Lung (tissue), 12 donors: Measurements from ENCODE around the gene ANKFY1. TPM values are rescaled to one million over a fixed set of nuclear protein-coding genes. Genes with fewer than 3 reads are reported as not detected.

Source experiments
- ATAC-seq: fragments of 200-7000 bp; cut with Tn5 transposase; one replicate; pipeline ENCODE4 v1.9.1; 2020; ENCODE audit warnings: moderate number of reproducible peaks; ENCODE audit not compliant: insufficient read depth, low FRiP score
- DNase-seq, 3 donors: peaks; one replicate each; pipeline ENCODE4 v3.0.0-alpha.2; 2013 to 2017
- H3K27ac ChIP-seq, 2 donors: one replicate each; pipeline ENCODE4 v1.5.1; 2013; ENCODE audit warnings: mild to moderate bottlenecking in 2 of 2, moderate library complexity in 2 of 2, control low read depth in 1 of 2, inconsistent platforms in 1 of 2, low read depth in 1 of 2, low read length in 1 of 2
- H3K27me3 ChIP-seq, 3 donors: one replicate each; pipeline ENCODE4 v1.5.1; 2013; ENCODE audit warnings: low read length in 2 of 3; ENCODE audit not compliant: control insufficient read depth in 3 of 3, insufficient read depth in 3 of 3
- H3K36me3 ChIP-seq, 4 donors: one replicate each; pipeline ENCODE4 v1.5.1; 2013; ENCODE audit warnings: low read length in 4 of 4, mild to moderate bottlenecking in 1 of 4, moderate library complexity in 1 of 4; ENCODE audit not compliant: control insufficient read depth in 4 of 4, insufficient read depth in 4 of 4
- H3K4me1 ChIP-seq, 5 donors: one replicate each; pipeline ENCODE4 v1.5.1; 2013; ENCODE audit warnings: low read length in 5 of 5, mild to moderate bottlenecking in 2 of 5, moderate library complexity in 1 of 5; ENCODE audit not compliant: control insufficient read depth in 5 of 5, insufficient read depth in 5 of 5
- H3K4me3 ChIP-seq: one replicate; pipeline ENCODE4 v1.5.1; 2013; ENCODE audit warnings: mild to moderate bottlenecking, control low read depth, moderate library complexity
- H3K9ac ChIP-seq, 2 donors: one replicate each; pipeline ENCODE4 v1.5.1; 2013; ENCODE audit warnings: low read length in 2 of 2, control low read depth in 1 of 2; ENCODE audit not compliant: insufficient read depth in 1 of 2
- H3K9me3 ChIP-seq, 4 donors: one replicate each; pipeline ENCODE4 v1.5.1; 2013; ENCODE audit warnings: low read length in 3 of 4, mild to moderate bottlenecking in 1 of 4, moderate library complexity in 1 of 4; ENCODE audit not compliant: control insufficient read depth in 4 of 4, insufficient read depth in 3 of 4
- CTCF ChIP-seq: IDR thresholded peaks from 2 replicates; pipeline ENCODE4 v1.5.1; 2012; ENCODE audit warnings: mild to moderate bottlenecking; ENCODE audit errors: control extremely low read depth, extremely low read depth
- WGBS, 2 donors: extraction: QIAGEN DNeasy Blood & Tissue Kit; methylation state at CpG; one replicate each; pipeline ENCODE4 v1.1.7; 2013; 5-methylcytosine and 5-hydroxymethylcytosine counted together
- polyA plus RNA-seq, 2 donors: library from polyadenylated mRNA; stranded (reverse); fragments of 200-250 nt; gene quantifications; one replicate each; pipeline ENCODE4 v1.2.1, GENCODE V29; 2013
- total RNA-seq, 2 donors: library from RNA; depleted of rRNA in 1 of 2; stranded (reverse); fragments of >200 nt in 1 of 2; gene quantifications; one replicate each; pipeline ENCODE4 v1.2.1, GENCODE V29; 2014 to 2021
- donor health status: control.
- donor health status: control.
- donor health status: Bipolar disorder and iron deficiency.
- donor health status: healthy.
- donor health status: DM: yes; HTN: yes; CAD: no.

Gene ANKFY1
- total and polyA plus RNA-seq, 4 donors, result 11.4 to 60.2 (median 38.8) TPM

DNA sequence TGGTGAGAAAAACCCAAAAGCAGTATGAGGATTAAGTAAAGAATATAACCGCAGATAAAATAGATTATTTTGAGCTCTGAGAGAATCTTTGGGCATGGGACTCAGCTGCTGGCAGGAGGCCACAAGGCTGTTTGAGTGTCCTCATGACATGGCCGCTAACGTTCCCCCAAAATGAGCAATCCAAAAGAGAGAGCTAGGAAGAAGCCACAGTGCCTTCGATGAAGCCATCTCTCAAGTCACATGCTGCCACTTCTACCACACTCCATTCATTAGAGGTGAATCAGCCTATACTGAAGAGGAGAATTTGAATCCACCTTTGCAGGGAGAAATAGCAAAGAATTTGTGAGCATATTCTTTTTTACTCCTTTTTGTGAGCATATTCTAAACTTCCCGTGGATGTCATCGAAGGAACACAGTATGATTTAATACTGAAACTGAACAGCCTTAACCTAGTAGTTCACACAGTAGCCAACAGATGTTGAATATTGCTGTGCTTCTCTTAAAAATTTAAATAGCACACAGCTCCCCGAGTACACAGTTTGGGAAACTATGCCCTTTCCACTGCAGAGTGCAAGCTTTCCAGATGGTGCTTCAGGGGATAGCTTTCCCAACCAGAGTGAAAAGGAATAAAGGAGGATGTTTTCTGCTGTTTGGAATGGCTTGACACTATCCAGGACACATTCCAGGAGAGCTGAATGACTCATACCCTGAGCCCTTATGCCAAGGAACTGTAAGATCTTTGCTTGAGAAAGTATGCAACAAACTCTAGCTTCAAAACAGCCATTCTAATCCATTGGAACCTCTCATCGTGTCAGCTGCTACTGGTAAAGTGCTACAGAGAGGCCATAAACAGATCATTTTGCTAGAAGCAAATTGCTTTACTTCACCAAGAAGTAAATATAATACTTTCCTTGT, 33.9 kb downstream of the ANKFY1 start:
- 58 to 82% methylated on average over 8 of the region's 8 CpGs for WGBS, 2 donors
- peak; percentile 52 to 86 (median 76) for DNase-seq
- Histone ChIP-seq H3K27ac (peak overlapping the region; percentile 59 to 97), H3K9me3 (no peaks in the 10 kb centered on the region), H3K36me3 (peaks cover 6 to 17% (median 11%) of the 10 kb centered on the region in 4 donors), H3K27me3 (no peaks in the 10 kb centered on the region), H3K9ac (no peak overlapping the region), H3K4me3 (no peak overlapping the region), H3K4me1 (peaks cover 0 to 18% (median 9%) of the 10 kb centered on the region in 5 donors)
- ATAC-seq, result peak; percentile 84
- TF ChIP-seq CTCF, result no peak

GRCh38 chr17:4221899-4222659, 41.7 kb downstream of the ANKFY1 start:
- ATAC-seq (no peak), DNase-seq (no peak)
- whole genome bisulfite sequencing, 2 donors, result 91 to 94% methylated on average over 47 of the region's 47 CpGs
- Histone ChIP-seq H3K27ac (no peak overlapping the region), H3K9ac (no peak overlapping the region), H3K4me1 (peaks cover 0 to 2% (median 0%) of the 10 kb centered on the region in 5 donors), H3K9me3 (no peaks in the 10 kb centered on the region), H3K36me3 (peaks cover 0 to 12% (median 8%) of the 10 kb centered on the region in 4 donors), H3K27me3 (no peaks in the 10 kb centered on the region), H3K4me3 (no peak overlapping the region)
- no peak for TF ChIP-seq CTCF

GRCh38 chr17:4221163-4221562, 42.6 kb downstream of the ANKFY1 start:
- WGBS, 2 donors, result 85 to 92% methylated on average over 4 of the region's 4 CpGs
- TF ChIP-seq CTCF, result no peak
- Histone ChIP-seq H3K27ac (peak overlapping the region in 1 of 2 donors; percentile 35), H3K4me1 (peaks cover 0 to 4% (median 0%) of the 10 kb centered on the region in 5 donors), H3K4me3 (no peak overlapping the region), H3K36me3 (peaks cover 4 to 12% (median 10%) of the 10 kb centered on the region in 4 donors), H3K9me3 (no peaks in the 10 kb centered on the region), H3K9ac (no peak overlapping the region), H3K27me3 (no peaks in the 10 kb centered on the region)
- DNase-seq (no peak), ATAC-seq (no peak)
